Measurements from ENCODE around the gene MOSPD3. TPM values are rescaled to one million over a fixed set of nuclear protein-coding genes. Genes with fewer than 3 reads are reported as not detected.
A peak's percentile ranks its signal among the peaks of the same experiment; 100 is the strongest.
"Not testable (repeated sequence)": the region's sequence is repeated elsewhere in the genome, so short reads cannot be mapped to it uniquely, and the experiment has no call there.

MOSPD3 gene, protein sequence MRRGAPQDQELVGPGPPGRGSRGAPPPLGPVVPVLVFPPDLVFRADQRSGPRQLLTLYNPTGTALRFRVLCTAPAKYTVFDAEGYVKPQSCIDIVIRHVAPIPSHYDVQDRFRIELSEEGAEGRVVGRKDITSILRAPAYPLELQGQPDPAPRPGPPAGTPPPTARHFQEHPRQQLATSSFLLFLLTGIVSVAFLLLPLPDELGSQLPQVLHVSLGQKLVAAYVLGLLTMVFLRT
- total RNA-seq (2014; rRNA removed; shearing (Covaris generic); ENCODE audit: low replicate concordance), result 8.2 and 9.7 TPM in 2 replicates

DNA sequence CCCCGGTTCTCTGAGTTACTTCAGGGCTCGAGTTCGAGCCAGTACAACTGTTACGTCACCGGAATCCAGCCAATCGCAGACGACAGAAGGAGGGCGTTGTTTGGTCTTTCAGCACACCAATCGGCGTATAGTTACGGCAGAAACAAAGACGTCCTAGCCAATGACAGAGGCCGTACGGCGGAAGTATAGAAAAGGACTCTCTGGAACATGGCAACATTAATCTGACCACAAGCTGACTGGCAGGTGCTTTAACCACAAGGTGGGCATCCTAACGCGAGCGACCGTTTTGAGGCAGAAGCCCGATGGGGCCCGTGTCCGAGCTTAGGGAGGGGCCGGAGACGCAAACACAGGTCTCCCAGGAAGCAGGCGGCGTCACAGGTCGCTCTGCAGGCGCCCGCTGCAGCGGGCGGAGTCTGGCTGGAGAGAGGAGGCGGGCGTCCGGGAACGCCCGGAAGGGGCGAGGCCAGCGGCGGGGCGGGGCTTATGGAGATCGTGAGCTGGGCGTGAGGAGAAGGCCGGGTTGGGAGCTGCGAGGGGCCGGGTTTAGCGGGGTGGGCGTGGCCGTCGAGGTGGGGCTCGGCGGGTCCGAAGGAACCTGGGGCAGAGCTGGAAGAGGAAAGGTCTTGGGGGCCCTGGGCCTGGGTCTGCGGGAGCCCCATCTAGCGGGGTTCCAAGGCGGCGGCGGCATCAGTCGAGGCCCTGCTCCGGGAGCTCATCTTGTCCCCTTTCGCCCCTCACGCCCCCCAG, at the start of gene MOSPD3:
TSS of gene MOSPD3 (plus strand) at position 558 of the 747 bp plus-strand sequence. CDS start 252 bp downstream, outside the sequence.
- Histone ChIP-seq H3K27ac (ENCODE audit: low read length) (peak within 1 kb of the TSS; percentile 64), H3K27me3 (ENCODE audit: low read length) (no peaks in the 10 kb centered on the region), H3K4me2 (ENCODE audit: low read depth, low read length, poor library complexity, severe bottlenecking) (peak within 1 kb of the TSS; percentile 73), H3K9me2 (replicated peaks; ENCODE audit: insufficient read depth, low read length) (no peaks in the 10 kb centered on the region), H3K4me1 (ENCODE audit: low read length) (peaks cover 9% of the 10 kb centered on the region), H3K9ac (ENCODE audit: low read length) (peak within 1 kb of the TSS; percentile 66), H2AFZ (ENCODE audit: low read length) (peak within 1 kb of the TSS; percentile 67; the same call in 1 of the 2 replicates), H3K79me2 (ENCODE audit: low read length) (no peaks in the 10 kb centered on the region), H3K4me3 (ENCODE audit: low read length) (peak within 1 kb of the TSS; percentile 63), H3K36me3 (ENCODE audit: insufficient read depth, low read length) (no peaks in the 10 kb centered on the region), H4K20me1 (ENCODE audit: insufficient read depth, low read depth, low read length) (no peaks in the 10 kb centered on the region), H3K9me3 (ENCODE audit: low read length) (no peaks in the 10 kb centered on the region)
- peak; percentile 99 for DNase-seq

DNA sequence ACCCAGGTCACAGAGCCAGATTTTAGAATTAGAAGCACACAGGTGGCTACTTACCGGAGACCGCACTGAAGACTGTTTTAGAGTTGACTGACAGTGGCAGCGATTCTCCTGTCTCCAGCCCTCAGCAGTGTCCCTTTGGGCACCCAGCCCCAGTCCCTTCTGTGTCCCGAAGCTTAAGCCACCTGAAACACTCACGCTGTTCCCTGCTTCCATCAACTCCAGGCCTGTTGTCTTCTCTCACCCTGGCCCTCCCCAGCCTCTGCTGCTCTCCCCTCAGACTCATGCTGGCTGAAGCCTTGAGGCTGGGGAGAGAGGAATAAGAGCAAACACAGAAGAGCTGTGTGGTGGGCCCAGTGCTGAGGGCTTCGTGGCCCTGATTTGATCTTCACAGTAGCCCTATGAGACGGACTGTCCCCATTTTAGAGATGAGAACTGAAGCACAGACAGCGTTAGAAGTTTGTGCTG, 49.2 kb upstream of the MOSPD3 start:
- no peak overlapping the region for H3K4me3 ChIP-seq (ENCODE audit: low read length)
- H4K20me1 ChIP-seq (ENCODE audit: insufficient read depth, low read depth, low read length), result no peaks in the 10 kb centered on the region
- no peak overlapping the region for H3K4me2 ChIP-seq (ENCODE audit: low read depth, low read length, poor library complexity, severe bottlenecking)
- H3K36me3 ChIP-seq (ENCODE audit: insufficient read depth, low read length), result no peaks in the 10 kb centered on the region
- H3K9me2 ChIP-seq (replicated peaks; ENCODE audit: insufficient read depth, low read length), result no peaks in the 10 kb centered on the region
- no peaks in the 10 kb centered on the region for H3K79me2 ChIP-seq (ENCODE audit: low read length)
- H3K9me3 ChIP-seq (ENCODE audit: low read length), result no peaks in the 10 kb centered on the region
- H3K9ac ChIP-seq (ENCODE audit: low read length), result no peak overlapping the region
- no peak overlapping the region for H2AFZ ChIP-seq (ENCODE audit: low read length)
- peaks cover 12% of the 10 kb centered on the region for H3K4me1 ChIP-seq (ENCODE audit: low read length)
- no peak for DNase-seq
- no peaks in the 10 kb centered on the region for H3K27me3 ChIP-seq (ENCODE audit: low read length)
- no peak overlapping the region for H3K27ac ChIP-seq (ENCODE audit: low read length)

DNA sequence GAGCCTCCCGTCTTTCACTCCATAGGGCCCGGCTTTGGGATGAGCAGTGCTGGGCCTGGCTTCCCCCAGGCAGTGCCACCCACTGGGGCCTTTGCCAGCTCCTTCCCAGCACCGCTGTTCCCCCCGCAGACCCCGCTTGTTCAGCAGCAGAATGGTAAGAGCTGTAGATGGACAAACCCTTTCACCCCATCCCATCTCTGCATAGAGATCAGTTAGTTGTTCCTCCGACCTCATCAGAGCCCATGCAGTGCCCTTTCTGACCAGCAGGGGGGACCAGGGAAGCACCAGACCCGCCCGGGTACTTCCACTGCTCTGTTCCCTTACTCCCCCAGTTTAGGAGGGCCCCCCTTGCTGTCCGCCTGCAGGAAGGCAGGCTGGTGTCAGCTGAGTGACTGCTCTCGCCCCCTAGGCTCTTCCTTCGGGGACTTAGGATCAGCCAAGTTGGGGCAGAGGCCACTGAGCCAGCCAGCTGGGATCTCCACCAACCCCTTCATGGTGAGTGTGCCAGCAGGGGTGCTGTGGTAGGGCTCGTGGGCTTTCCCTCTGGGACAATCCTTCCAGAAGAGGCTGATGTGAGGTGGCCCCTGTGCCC, 48.4 kb upstream of the MOSPD3 start:
- Histone ChIP-seq H3K9me3 (ENCODE audit: low read length) (no peaks in the 10 kb centered on the region), H3K36me3 (ENCODE audit: insufficient read depth, low read length) (no peaks in the 10 kb centered on the region), H3K4me2 (ENCODE audit: low read depth, low read length, poor library complexity, severe bottlenecking) (no peak overlapping the region), H3K9ac (ENCODE audit: low read length) (no peak overlapping the region), H3K79me2 (ENCODE audit: low read length) (no peaks in the 10 kb centered on the region), H3K9me2 (replicated peaks; ENCODE audit: insufficient read depth, low read length) (no peaks in the 10 kb centered on the region), H3K27ac (ENCODE audit: low read length) (no peak overlapping the region), H2AFZ (ENCODE audit: low read length) (no peak overlapping the region), H3K4me1 (ENCODE audit: low read length) (peaks cover 17% of the 10 kb centered on the region), H4K20me1 (ENCODE audit: insufficient read depth, low read depth, low read length) (no peaks in the 10 kb centered on the region), H3K27me3 (ENCODE audit: low read length) (no peaks in the 10 kb centered on the region), H3K4me3 (ENCODE audit: low read length) (no peak overlapping the region)
- DNase-seq, result peak; percentile 92

DNA sequence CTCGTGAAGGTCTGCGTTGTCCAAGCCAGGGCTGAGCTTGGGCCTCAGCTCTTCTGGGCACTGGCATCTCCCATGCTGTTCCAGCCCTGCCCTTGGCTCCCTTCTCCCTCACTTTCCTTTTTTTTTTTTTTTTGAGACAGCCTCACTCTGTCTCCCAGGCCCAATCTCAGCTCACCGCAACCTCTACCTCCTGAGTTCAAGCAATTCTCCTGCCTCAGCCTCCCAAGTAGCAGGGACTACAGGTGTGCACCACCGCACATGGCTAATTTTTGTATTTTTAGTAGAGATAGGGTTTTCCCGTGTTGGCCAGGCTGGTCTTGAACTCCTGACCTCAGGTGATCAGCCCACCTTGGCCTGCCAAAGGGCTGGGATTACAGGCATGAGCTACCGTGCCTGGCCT, 47.9 kb upstream of the MOSPD3 start:
- H3K79me2 ChIP-seq (ENCODE audit: low read length); H3K9me2 ChIP-seq (replicated peaks; ENCODE audit: insufficient read depth, low read length); H3K9ac ChIP-seq (ENCODE audit: low read length); H3K4me2 ChIP-seq (ENCODE audit: low read depth, low read length, poor library complexity, severe bottlenecking); H3K27ac ChIP-seq (ENCODE audit: low read length); H3K27me3 ChIP-seq (ENCODE audit: low read length); H3K4me3 ChIP-seq (ENCODE audit: low read length); H3K9me3 ChIP-seq (ENCODE audit: low read length); H4K20me1 ChIP-seq (ENCODE audit: insufficient read depth, low read depth, low read length); H3K36me3 ChIP-seq (ENCODE audit: insufficient read depth, low read length); DNase-seq; H2AFZ ChIP-seq (ENCODE audit: low read length): not testable (repeated sequence)
- H3K4me1 ChIP-seq (ENCODE audit: low read length), result peaks cover 17% of the 10 kb centered on the region

DNA sequence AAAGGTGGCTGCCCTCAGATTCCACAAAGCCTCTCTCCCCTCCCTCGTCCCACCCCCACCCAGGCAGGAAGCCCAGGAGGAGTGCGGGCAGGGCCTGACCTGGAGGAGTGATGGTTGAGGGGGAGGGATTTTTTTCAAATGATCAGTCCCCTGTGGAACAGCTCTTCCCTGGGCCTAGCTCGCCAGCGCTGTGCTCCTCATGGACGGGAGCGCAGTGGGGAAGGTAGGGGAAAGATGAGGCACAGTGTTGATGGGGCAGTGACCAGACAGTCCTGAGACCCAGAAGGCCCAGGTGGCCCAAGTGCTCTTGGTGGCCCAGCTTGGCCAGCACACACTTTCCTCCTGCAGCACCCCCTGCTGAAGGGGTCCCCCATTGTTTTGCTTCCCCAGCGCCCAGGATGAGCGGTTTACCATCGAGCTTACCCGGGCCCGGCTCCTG, 47.2 kb upstream of the MOSPD3 start:
- Histone ChIP-seq H3K36me3 (ENCODE audit: insufficient read depth, low read length) (no peaks in the 10 kb centered on the region), H3K27ac (ENCODE audit: low read length) (no peak overlapping the region), H3K27me3 (ENCODE audit: low read length) (no peaks in the 10 kb centered on the region), H3K9ac (ENCODE audit: low read length) (no peak overlapping the region), H3K4me3 (ENCODE audit: low read length) (no peak overlapping the region), H3K9me3 (ENCODE audit: low read length) (no peaks in the 10 kb centered on the region), H3K9me2 (replicated peaks; ENCODE audit: insufficient read depth, low read length) (no peaks in the 10 kb centered on the region), H3K79me2 (ENCODE audit: low read length) (no peaks in the 10 kb centered on the region), H2AFZ (ENCODE audit: low read length) (no peak overlapping the region), H3K4me1 (ENCODE audit: low read length) (peaks cover 24% of the 10 kb centered on the region), H4K20me1 (ENCODE audit: insufficient read depth, low read depth, low read length) (no peaks in the 10 kb centered on the region), H3K4me2 (ENCODE audit: low read depth, low read length, poor library complexity, severe bottlenecking) (no peak overlapping the region)
- no peak for DNase-seq

DNA sequence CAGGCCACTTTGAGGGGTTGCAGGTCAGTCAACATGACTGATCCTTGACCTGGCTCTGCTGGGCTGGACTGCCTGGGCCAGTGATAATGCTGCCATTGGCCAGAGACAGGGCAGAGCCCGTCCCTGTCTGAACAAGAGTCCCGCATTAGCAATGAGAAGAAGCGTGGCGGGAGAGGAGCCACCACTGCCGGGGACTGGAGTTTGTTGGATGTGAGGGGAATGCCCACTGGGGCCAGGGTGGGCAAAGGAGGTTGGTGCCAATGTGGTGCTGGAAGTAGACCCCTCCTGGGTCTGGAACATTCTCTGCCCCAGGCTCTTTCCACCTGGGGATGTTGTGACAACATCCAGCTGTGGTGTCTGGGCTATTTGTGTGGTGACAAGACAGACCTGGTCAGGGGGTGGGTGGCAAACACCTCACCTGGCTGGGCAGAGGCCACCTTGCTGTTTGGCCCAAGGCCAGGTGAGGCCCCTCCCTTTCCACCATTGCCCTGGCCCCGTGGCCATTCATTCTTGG, 46.3 kb upstream of the MOSPD3 start:
- no peak for DNase-seq
- H3K9ac ChIP-seq (ENCODE audit: low read length), result no peak overlapping the region
- H3K27ac ChIP-seq (ENCODE audit: low read length), result no peak overlapping the region

DNA sequence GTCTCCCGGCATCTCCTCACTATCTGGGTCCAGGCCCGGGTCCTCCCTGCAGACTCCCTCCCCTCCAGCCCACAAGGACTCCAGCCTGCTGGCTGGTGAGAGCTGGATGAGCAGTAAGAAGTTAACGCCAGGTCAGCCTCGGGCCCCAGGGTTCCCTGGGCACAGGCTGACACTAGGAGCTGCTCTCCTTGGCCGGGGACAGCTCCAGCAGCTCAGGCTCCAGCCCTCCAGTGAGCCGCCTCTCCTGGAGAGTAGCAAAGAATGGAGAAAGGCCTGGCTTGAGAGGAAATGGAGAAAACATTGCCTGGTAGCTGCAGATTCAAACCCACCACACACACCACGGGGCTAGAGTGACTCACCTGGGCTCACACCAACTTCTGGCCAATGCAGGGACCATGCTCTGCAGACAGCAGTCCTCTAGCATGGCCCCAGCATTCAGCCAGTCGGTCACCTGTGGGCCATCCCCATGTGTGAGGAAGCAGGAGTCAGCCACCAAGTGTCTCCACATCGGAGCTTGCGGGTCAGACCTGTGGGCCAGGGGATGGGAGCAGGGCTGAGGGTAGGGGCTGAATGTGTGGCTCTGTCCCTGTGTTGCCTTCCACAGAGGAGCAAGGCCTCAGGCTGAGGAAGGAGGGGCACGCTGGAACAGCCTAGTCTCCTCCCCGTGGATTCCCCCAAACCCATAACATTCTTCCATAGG, 45.2 kb upstream of the MOSPD3 start:
- no peaks in the 10 kb centered on the region for H4K20me1 ChIP-seq (ENCODE audit: insufficient read depth, low read depth, low read length)
- H2AFZ ChIP-seq (ENCODE audit: low read length), result no peak overlapping the region
- H3K27ac ChIP-seq (ENCODE audit: low read length), result no peak overlapping the region
- no peaks in the 10 kb centered on the region for H3K27me3 ChIP-seq (ENCODE audit: low read length)
- H3K4me3 ChIP-seq (ENCODE audit: low read length), result no peak overlapping the region
- H3K36me3 ChIP-seq (ENCODE audit: insufficient read depth, low read length), result no peaks in the 10 kb centered on the region
- peaks cover 34% of the 10 kb centered on the region for H3K4me1 ChIP-seq (ENCODE audit: low read length)
- no peak for DNase-seq
- peak overlapping the region; percentile 33 for H3K4me2 ChIP-seq (ENCODE audit: low read depth, low read length, poor library complexity, severe bottlenecking)
- H3K79me2 ChIP-seq (ENCODE audit: low read length), result no peaks in the 10 kb centered on the region
- H3K9me2 ChIP-seq (replicated peaks; ENCODE audit: insufficient read depth, low read length), result no peaks in the 10 kb centered on the region
- peak overlapping the region; percentile 38; the same call in 1 of the 2 replicates for H3K9ac ChIP-seq (ENCODE audit: low read length)
- H3K9me3 ChIP-seq (ENCODE audit: low read length), result no peaks in the 10 kb centered on the region

More for the DNA sequence above, 46.3 kb upstream of the MOSPD3 start:
- Histone ChIP-seq H4K20me1 (ENCODE audit: insufficient read depth, low read depth, low read length) (no peaks in the 10 kb centered on the region), H3K4me2 (ENCODE audit: low read depth, low read length, poor library complexity, severe bottlenecking) (no peak overlapping the region), H2AFZ (ENCODE audit: low read length) (no peak overlapping the region), H3K9me3 (ENCODE audit: low read length) (no peaks in the 10 kb centered on the region), H3K4me3 (ENCODE audit: low read length) (no peak overlapping the region), H3K4me1 (ENCODE audit: low read length) (peaks cover 29% of the 10 kb centered on the region), H3K9me2 (replicated peaks; ENCODE audit: insufficient read depth, low read length) (no peaks in the 10 kb centered on the region), H3K79me2 (ENCODE audit: low read length) (no peaks in the 10 kb centered on the region), H3K36me3 (ENCODE audit: insufficient read depth, low read length) (no peaks in the 10 kb centered on the region), H3K27me3 (ENCODE audit: low read length) (no peaks in the 10 kb centered on the region)
